Fibroblast of the aortic adventitia (primary cell): Measurements from ENCODE around the gene SH3GL1. TPM values are rescaled to one million over a fixed set of nuclear protein-coding genes. Genes with fewer than 3 reads are reported as not detected.
A peak's percentile ranks its signal among the peaks of the same experiment; 100 is the strongest.

Experiments
- DNase-seq: peaks from one replicate; pipeline ENCODE4 v3.0.0-alpha.2; 2010; ENCODE audit warnings: low read depth
- H3K4me3 ChIP-seq: 2 replicates; pipeline ENCODE4 v1.5.1; 2011; ENCODE audit warnings: low read depth, mild to moderate bottlenecking, control low read depth, low read length, moderate library complexity
- CTCF ChIP-seq: IDR thresholded peaks from 2 replicates; pipeline ENCODE4 v1.5.1; 2011; ENCODE audit warnings: mild to moderate bottlenecking, low read length, control low read depth, inconsistent platforms; ENCODE audit not compliant: insufficient read depth
- total RNA-seq: library from RNA; depleted of rRNA; stranded (reverse); fragments of >200 nt; gene quantifications from 2 replicates; pipeline ENCODE4 v1.2.3, GENCODE V29; 2012; ENCODE audit warnings: low replicate concordance

Gene SH3GL1
- total RNA-seq, 1 donor = 97.2 TPM

GRCh38 chr19:4406626-4407025, 6.3 kb upstream of the SH3GL1 start:
- H3K4me3 ChIP-seq = no peak overlapping the region
- no peak for DNase-seq
- TF ChIP-seq CTCF = no peak

GRCh38 chr19:4405977-4406376, 5.6 kb upstream of the SH3GL1 start:
- H3K4me3 ChIP-seq = no peak overlapping the region
- no peak for DNase-seq
- no peak for TF ChIP-seq CTCF

- no peak for DNase-seq
- H3K4me3 ChIP-seq = peak overlapping the region; percentile 84
- no peak for TF ChIP-seq CTCF
Measured at GRCh38 chr19:4403005-4403761, 2.8 kb upstream of the SH3GL1 start.

- no peak for TF ChIP-seq CTCF
- peak; percentile 100 for DNase-seq
- peak within 1 kb of the TSS; percentile 84 for H3K4me3 ChIP-seq
Measured at GRCh38 chr19:4402171-4403004, 2.0 kb upstream of the SH3GL1 start, which contains the start of gene CHAF1A. TSS of gene CHAF1A (plus strand) at chr19:4402640. CDS start at chr19:4402763, 123 bp downstream.

- no peak for TF ChIP-seq CTCF
- peak overlapping the region; percentile 51 for H3K4me3 ChIP-seq
- no peak for DNase-seq
Measured at GRCh38 chr19:4401769-4402170, 1.4 kb upstream of the SH3GL1 start.

GRCh38 chr19:4399812-4400134, 574 bp downstream of the SH3GL1 start:
- TF ChIP-seq CTCF = no peak
- peak overlapping the region; percentile 89 for H3K4me3 ChIP-seq
- DNase-seq = peak; percentile 39
